ENCODE results near the gene ABCF2. TPM values are rescaled to one million over a fixed set of nuclear protein-coding genes. Genes with fewer than 3 reads are reported as not detected.

ABCF2 gene
- total and polyA plus RNA-seq, 2 of the 13 experiments (the other 11 are each of a cell fraction or from before 2014, with no cell fraction given): 16.3 to 42.5 TPM

DNA sequence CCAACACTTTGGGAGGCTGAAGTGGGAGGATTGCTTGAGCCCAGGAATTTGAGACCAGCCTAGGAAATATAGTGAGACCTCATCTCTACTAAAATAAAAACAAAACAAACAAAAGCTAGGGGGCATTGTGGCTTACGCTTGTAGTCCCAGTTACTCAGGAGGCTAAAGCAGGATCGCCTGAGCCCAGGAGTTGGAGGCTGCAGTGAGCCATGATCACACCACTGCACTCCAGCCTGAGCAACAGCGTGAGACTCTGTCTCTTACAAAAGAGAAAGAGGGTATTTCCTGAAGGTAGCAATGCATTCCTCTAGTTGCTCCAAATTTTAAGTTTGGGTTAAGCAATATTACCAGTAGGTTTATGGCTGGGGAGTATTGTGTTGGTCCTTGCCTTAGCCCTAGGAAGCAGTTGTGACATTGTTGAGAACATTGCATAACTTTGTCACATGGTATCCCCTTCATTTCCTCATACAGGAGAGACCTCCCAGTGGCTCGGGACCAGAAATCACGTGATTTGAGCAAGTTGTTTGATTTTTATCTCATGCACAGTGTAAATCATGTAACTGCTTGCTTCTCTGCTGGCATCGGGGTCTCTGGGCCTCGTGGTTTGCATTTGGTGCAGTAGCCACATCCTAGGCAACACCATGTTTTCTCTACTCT is 44.8 kb upstream of the ABCF2 start:
- Histone ChIP-seq H3K27ac (ENCODE audit: extremely low read length, insufficient read depth, low read length) (no peak overlapping the region), H3K9me3 (ENCODE audit: low read length) (no peaks in the 10 kb centered on the region), H3K4me1 (ENCODE audit: insufficient read depth, low read length) (peaks cover 9% of the 10 kb centered on the region; the same call in 1 of the 2 replicates), H2AFZ (ENCODE audit: low read length) (no peak overlapping the region), H3K9ac (ENCODE audit: insufficient read depth, low read depth, low read length) (no peak overlapping the region), H3K79me2 (ENCODE audit: insufficient read depth, low read length) (no peaks in the 10 kb centered on the region), H3K27me3 (ENCODE audit: control insufficient read depth in 1 of 2, insufficient read depth in 2 of 2, low read length in 2 of 2) (peaks cover 2 to 52% of the 10 kb centered on the region in 2 experiments; a peak in 3 of 5 replicates), H3K4me2 (ENCODE audit: low read depth, low read length) (peak overlapping the region; percentile 2; the same call in 1 of the 2 replicates), H3K4me3 (replicated peaks in 1 of 3; ENCODE audit: insufficient read depth in 1 of 3, low read depth in 2 of 3, low read length in 3 of 3) (no peak overlapping the region), H4K20me1 (ENCODE audit: insufficient read depth, low read length) (no peaks in the 10 kb centered on the region), H3K36me3 (replicated peaks in 1 of 2; ENCODE audit: control insufficient read depth in 1 of 2, insufficient read depth in 2 of 2, low read length in 2 of 2) (no peaks in the 10 kb centered on the region)
- FAIRE-seq: no peak
- 14% methylated on average over 6 of the region's 7 CpGs for WGBS (ENCODE audit: low lambda C conversion rate)
- POLR2A ChIA-PET: no interaction called here
- ATAC-seq: no peak
- in situ Hi-C loops (cut with HindIII; ENCODE audit: extremely low pct_ligation_motif_present, low pct_unique_long_range_greater_than_20kb) (no loop called here), intact Hi-C loops (cut with micrococcal nuclease; ENCODE audit: unreplicated experiment) (no loop called here)
- no TSS peak for BruUV-seq (replicated peaks)
- CTCF ChIA-PET (ENCODE audit: low intra/inter-chr PET ratio, low total read pairs): no interaction called here
- peak; percentile 53 for DNase-seq (ENCODE audit: low spot score)
- TF ChIP-seq, protein P1, sequence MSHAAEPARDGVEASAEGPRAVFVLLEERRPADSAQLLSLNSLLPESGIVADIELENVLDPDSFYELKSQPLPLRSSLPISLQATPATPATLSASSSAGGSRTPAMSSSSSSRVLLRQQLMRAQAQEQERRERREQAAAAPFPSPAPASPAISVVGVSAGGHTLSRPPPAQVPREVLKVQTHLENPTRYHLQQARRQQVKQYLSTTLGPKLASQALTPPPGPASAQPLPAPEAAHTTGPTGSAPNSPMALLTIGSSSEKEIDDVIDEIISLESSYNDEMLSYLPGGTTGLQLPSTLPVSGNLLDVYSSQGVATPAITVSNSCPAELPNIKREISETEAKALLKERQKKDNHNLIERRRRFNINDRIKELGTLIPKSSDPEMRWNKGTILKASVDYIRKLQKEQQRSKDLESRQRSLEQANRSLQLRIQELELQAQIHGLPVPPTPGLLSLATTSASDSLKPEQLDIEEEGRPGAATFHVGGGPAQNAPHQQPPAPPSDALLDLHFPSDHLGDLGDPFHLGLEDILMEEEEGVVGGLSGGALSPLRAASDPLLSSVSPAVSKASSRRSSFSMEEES (CRISPR knock-in tag; IDR thresholded peaks at IDR 0.05): peak; percentile 82
- TF ChIP-seq BHLHE40 (IDR thresholded peaks at IDR 0.05; ENCODE audit: low read length) (peak; percentile 44; the same call in 1 of the 2 replicates), ZNF296 (CRISPR knock-in tag; conservative IDR thresholded peaks at IDR 0.05) (no peak), ZNF607 (CRISPR knock-in tag; IDR thresholded peaks at IDR 0.05; ENCODE audit: borderline replicate concordance) (no peak), MED1 (CRISPR knock-in tag; IDR thresholded peaks at IDR 0.05) (no peak), ZNF720 (CRISPR knock-in tag; IDR thresholded peaks at IDR 0.05) (no peak), ZNF101 (CRISPR knock-in tag; IDR thresholded peaks at IDR 0.05; ENCODE audit: borderline replicate concordance, low read depth) (no peak), GTF2F1 (IDR thresholded peaks at IDR 0.05; ENCODE audit: low read length) (no peak), ZNF660 (CRISPR knock-in tag; IDR thresholded peaks at IDR 0.05; ENCODE audit: borderline replicate concordance, low read depth) (no peak), CEBPB (IDR thresholded peaks at IDR 0.05; ENCODE audit: borderline replicate concordance, low read depth, low read length) (peak; percentile 91), ZKSCAN5 (CRISPR knock-in tag; IDR thresholded peaks at IDR 0.05) (no peak), RAD51 (IDR thresholded peaks at IDR 0.05; ENCODE audit: borderline replicate concordance) (peak; percentile 55; the same call in 1 of the 2 replicates), HNRNPK (IDR thresholded peaks at IDR 0.05; ENCODE audit: low read depth, low read length, poor library complexity, severe bottlenecking) (no peak), ZFP82 (CRISPR knock-in tag; IDR thresholded peaks at IDR 0.05; ENCODE audit: borderline replicate concordance) (no peak), SOX6 (IDR thresholded peaks at IDR 0.05) (no peak), SOX6 (CRISPR knock-in tag; IDR thresholded peaks at IDR 0.05) (peak; percentile 17; the same call in 1 of the 2 replicates)
- TF ChIP-seq, protein P2, sequence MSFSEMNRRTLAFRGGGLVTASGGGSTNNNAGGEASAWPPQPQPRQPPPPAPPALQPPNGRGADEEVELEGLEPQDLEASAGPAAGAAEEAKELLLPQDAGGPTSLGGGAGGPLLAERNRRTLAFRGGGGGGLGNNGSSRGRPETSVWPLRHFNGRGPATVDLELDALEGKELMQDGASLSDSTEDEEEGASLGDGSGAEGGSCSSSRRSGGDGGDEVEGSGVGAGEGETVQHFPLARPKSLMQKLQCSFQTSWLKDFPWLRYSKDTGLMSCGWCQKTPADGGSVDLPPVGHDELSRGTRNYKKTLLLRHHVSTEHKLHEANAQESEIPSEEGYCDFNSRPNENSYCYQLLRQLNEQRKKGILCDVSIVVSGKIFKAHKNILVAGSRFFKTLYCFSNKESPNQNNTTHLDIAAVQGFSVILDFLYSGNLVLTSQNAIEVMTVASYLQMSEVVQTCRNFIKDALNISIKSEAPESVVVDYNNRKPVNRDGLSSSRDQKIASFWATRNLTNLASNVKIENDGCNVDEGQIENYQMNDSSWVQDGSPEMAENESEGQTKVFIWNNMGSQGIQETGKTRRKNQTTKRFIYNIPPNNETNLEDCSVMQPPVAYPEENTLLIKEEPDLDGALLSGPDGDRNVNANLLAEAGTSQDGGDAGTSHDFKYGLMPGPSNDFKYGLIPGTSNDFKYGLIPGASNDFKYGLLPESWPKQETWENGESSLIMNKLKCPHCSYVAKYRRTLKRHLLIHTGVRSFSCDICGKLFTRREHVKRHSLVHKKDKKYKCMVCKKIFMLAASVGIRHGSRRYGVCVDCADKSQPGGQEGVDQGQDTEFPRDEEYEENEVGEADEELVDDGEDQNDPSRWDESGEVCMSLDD (CRISPR knock-in tag; IDR thresholded peaks at IDR 0.05; ENCODE audit: borderline replicate concordance): no peak
- TF ChIP-seq, protein P3, sequence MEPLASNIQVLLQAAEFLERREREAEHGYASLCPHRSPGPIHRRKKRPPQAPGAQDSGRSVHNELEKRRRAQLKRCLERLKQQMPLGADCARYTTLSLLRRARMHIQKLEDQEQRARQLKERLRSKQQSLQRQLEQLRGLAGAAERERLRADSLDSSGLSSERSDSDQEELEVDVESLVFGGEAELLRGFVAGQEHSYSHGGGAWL (CRISPR knock-in tag; IDR thresholded peaks at IDR 0.05): no peak
- TF ChIP-seq, protein P4, sequence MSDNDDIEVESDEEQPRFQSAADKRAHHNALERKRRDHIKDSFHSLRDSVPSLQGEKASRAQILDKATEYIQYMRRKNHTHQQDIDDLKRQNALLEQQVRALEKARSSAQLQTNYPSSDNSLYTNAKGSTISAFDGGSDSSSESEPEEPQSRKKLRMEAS (IDR thresholded peaks at IDR 0.05): no peak
